B cell (primary cell): Measurements from ENCODE around the gene RER1. TPM values are rescaled to one million over a fixed set of nuclear protein-coding genes. Genes with fewer than 3 reads are reported as not detected.

Source experiments
- ATAC-seq: fragments of 200-7000 bp; cut with Tn5 transposase; one replicate; pipeline ENCODE4 v1.10.0; 2021; ENCODE audit warnings: low read depth, mild to moderate bottlenecking, moderate number of reproducible peaks, moderate library complexity
- CTCF ChIA-PET: fragments of 350-600 bp; sonication (Branson Sonifier 250); formaldehyde crosslinking; loops from one replicate; lab custom pipeline; 2021; ENCODE audit warnings: antibody characterized with exemption, inconsistent platforms; lab: Charles Lee
- POLR2A ChIA-PET: fragments of 350-600 bp; sonication (Branson Sonifier 250); formaldehyde crosslinking; loops from one replicate; lab custom pipeline; 2021; ENCODE audit warnings: antibody characterized with exemption; lab: Charles Lee
- DNase-seq: peaks from one replicate; pipeline ENCODE4 v3.0.0; 2013
- H2AFZ ChIP-seq: 2 replicates; pipeline ENCODE4 v1.6.1; 2012; ENCODE audit warnings: mild to moderate bottlenecking, low read depth, low read length; ENCODE audit not compliant: insufficient read depth, poor library complexity, severe bottlenecking
- H3K27ac ChIP-seq, 2 donors: 1 replicate in 1 of 2; 2 replicates in 1 of 2; pipeline ENCODE4 v1.5.1; 2012 to 2013; ENCODE audit warnings: low read length in 2 of 2, mild to moderate bottlenecking in 2 of 2, moderate library complexity in 1 of 2
- H3K27me3 ChIP-seq, 4 experiments: fragments of 200-600 bp in 1 of 4; sonication (generic) in 1 of 4; replicated peaks in 1 of 4; 1 replicate in 2 of 4; 2 replicates in 2 of 4; pipeline versions ENCODE4 v1.6.1 to v1.7.0; 2013 to 2016; ENCODE audit warnings: low read length in 3 of 4, mild to moderate bottlenecking in 2 of 4, mixed read lengths in 1 of 4, moderate library complexity in 1 of 4; ENCODE audit not compliant: insufficient read depth in 4 of 4, control insufficient read depth in 3 of 4; ENCODE audit errors: control extremely low read depth in 1 of 4
- H3K36me3 ChIP-seq, 2 experiments: replicated peaks in 1 of 2; 1 replicate in 1 of 2; 2 replicates in 1 of 2; pipeline versions ENCODE4 v1.6.1 to v1.7.1; 2013; ENCODE audit warnings: low read length in 1 of 2; ENCODE audit not compliant: insufficient read depth in 2 of 2, control insufficient read depth in 1 of 2; ENCODE audit errors: control extremely low read depth in 1 of 2, extremely low read depth in 1 of 2
- H3K4me1 ChIP-seq, 2 donors: fragments of 200-600 bp in 1 of 2; sonication (generic) in 1 of 2; 1 replicate in 1 of 2; 2 replicates in 1 of 2; pipeline versions ENCODE4 v1.5.1 to v1.6.1; 2013 to 2017; ENCODE audit warnings: low read length in 2 of 2; ENCODE audit not compliant: control insufficient read depth in 2 of 2, insufficient read depth in 2 of 2
- H3K4me2 ChIP-seq: replicated peaks from 2 replicates; pipeline ENCODE3; 2012; ENCODE audit warnings: mild to moderate bottlenecking, low read depth, low read length; ENCODE audit not compliant: poor library complexity, severe bottlenecking
- H3K4me3 ChIP-seq, 5 experiments: fragments of 200-600 bp in 1 of 5; sonication (generic) in 1 of 5; 1 replicate in 3 of 5; 2 replicates in 2 of 5; pipeline versions ENCODE4 v1.5.1 to v1.7.0; 2011 to 2016; ENCODE audit warnings: low read length in 4 of 5, mild to moderate bottlenecking in 4 of 5, low read depth in 2 of 5, control low read depth in 1 of 5, moderate library complexity in 1 of 5; ENCODE audit not compliant: insufficient read depth in 1 of 5; ENCODE audit errors: control extremely low read depth in 1 of 5, extremely low read depth in 1 of 5
- H3K79me2 ChIP-seq: fragments of 200-600 bp; sonication (generic); one replicate; pipeline ENCODE4 v1.6.0; 2016; ENCODE audit warnings: low read length; ENCODE audit not compliant: control insufficient read depth, insufficient read depth
- H3K9ac ChIP-seq: fragments of 200-600 bp; sonication (generic); 2 replicates; pipeline ENCODE4 v1.6.1; 2017; ENCODE audit warnings: mild to moderate bottlenecking, low read length, moderate library complexity
- H3K9me3 ChIP-seq, 3 donors: one replicate each; pipeline versions ENCODE4 v1.6.1 to v1.7.1; 2013; ENCODE audit warnings: low read length in 2 of 3; ENCODE audit not compliant: control insufficient read depth in 2 of 3, insufficient read depth in 1 of 3; ENCODE audit errors: control extremely low read depth in 1 of 3
- H4K20me1 ChIP-seq: 2 replicates; pipeline ENCODE4 v1.6.0; 2012; ENCODE audit warnings: mild to moderate bottlenecking, low read length; ENCODE audit not compliant: insufficient read depth, control insufficient read depth, poor library complexity, severe bottlenecking
- H3K27ac Mint-ChIP-seq: one replicate; pipeline ENCODE4 v1.8.0; 2021; ENCODE audit warnings: mixed read lengths
- H3K27me3 Mint-ChIP-seq: one replicate; pipeline ENCODE4 v1.8.0; 2021; ENCODE audit warnings: mixed read lengths
- H3K4me1 Mint-ChIP-seq: one replicate; pipeline ENCODE4 v1.8.0; 2021; ENCODE audit warnings: mixed read lengths
- H3K4me3 Mint-ChIP-seq: one replicate; pipeline ENCODE4 v1.8.0; 2021; ENCODE audit warnings: mixed read lengths
- H3K9me3 Mint-ChIP-seq: one replicate; pipeline ENCODE4 v1.8.0; 2022; ENCODE audit warnings: mixed read lengths; ENCODE audit not compliant: insufficient read depth
- CTCF ChIP-seq: fragments of 200-600 bp; IDR thresholded peaks from one replicate; pipeline ENCODE4 v1.8.0; 2022; ENCODE audit warnings: antibody characterized with exemption, mild to moderate bottlenecking
- EZH2 ChIP-seq: IDR thresholded peaks from 2 replicates; pipeline ENCODE4 v1.6.1; 2012; ENCODE audit warnings: borderline replicate concordance, low read depth, mild to moderate bottlenecking, moderate library complexity, low read length; ENCODE audit not compliant: insufficient read depth, poor library complexity, severe bottlenecking
- WGBS: methylation state at CpG from one replicate; pipeline ENCODE4 v1.1.5; 2013; ENCODE audit warnings: missing lambda C conversion rate; ENCODE audit not compliant: insufficient coverage; 5-methylcytosine and 5-hydroxymethylcytosine counted together
- intact Hi-C: fragments of 100-400 bp; cut with micrococcal nuclease; formaldehyde crosslinking; loops from one replicate; pipeline ENCODE4 v1.10.0; 2022
- polyA plus RNA-seq: library from polyadenylated mRNA; depleted of rRNA; stranded (reverse); fragments of >200 nt; gene quantifications from 2 replicates; pipeline ENCODE4 v1.2.3, GENCODE V29; 2012
- total RNA-seq, 2 donors: library from RNA; stranded (reverse); fragments of 120-200 nt in 1 of 2; gene quantifications; 1 replicate in 1 of 2; 2 replicates in 1 of 2; pipeline versions ENCODE4 v1.2.3 to v1.2.4, GENCODE V29; 2013 to 2022

The RER1 gene
- total and polyA plus RNA-seq, 2 donors (not counting 1 experiment from before 2014, with no cell fraction given): 78.5 to 118 TPM

- 98% methylated on average over 14 of the region's 19 CpGs for WGBS
- H3K4me2 ChIP-seq: no peak overlapping the region
- H3K9me3 Mint-ChIP-seq: no peaks in the 10 kb centered on the region
- peaks cover 63% of the 10 kb centered on the region for H4K20me1 ChIP-seq
- H3K4me1 Mint-ChIP-seq: peaks cover 3% of the 10 kb centered on the region
- TF ChIP-seq EZH2 (no peak), CTCF (no peak)
- no peak overlapping the region for H3K27ac ChIP-seq
- no peaks in the 10 kb centered on the region for H3K9me3 ChIP-seq
- H2AFZ ChIP-seq: no peak overlapping the region
- H3K79me2 ChIP-seq: peaks cover 39% of the 10 kb centered on the region
- no peaks in the 10 kb centered on the region for H3K27me3 ChIP-seq
- H3K4me3 Mint-ChIP-seq: no peak overlapping the region
- H3K4me3 ChIP-seq: no peak overlapping the region
- H3K4me1 ChIP-seq: no peaks in the 10 kb centered on the region
- ATAC-seq (no peak), DNase-seq (no peak)
- no peak overlapping the region for H3K9ac ChIP-seq
- no peak overlapping the region for H3K27ac Mint-ChIP-seq
- H3K27me3 Mint-ChIP-seq: no peaks in the 10 kb centered on the region
- CTCF ChIA-PET: no interaction called here
- POLR2A ChIA-PET: no interaction called here
- intact Hi-C loops: no loop called here
- H3K36me3 ChIP-seq: peaks cover 0 to 80% of the 10 kb centered on the region in 2 experiments
Measured at GRCh38 chr1:2403273-2403672, 11.6 kb downstream of the RER1 start.

- intact Hi-C loops: no loop called here
- POLR2A ChIA-PET: no interaction called here
Measured at GRCh38 chr1:2404142-2404889, 12.7 kb downstream of the RER1 start.

More at GRCh38 chr1:2404142-2404889, 12.7 kb downstream of the RER1 start:
- Histone ChIP-seq H3K4me2 (no peak overlapping the region), H3K4me3 (no peak overlapping the region), H4K20me1 (peaks cover 58% of the 10 kb centered on the region), H3K9ac (no peak overlapping the region), H3K9me3 (no peaks in the 10 kb centered on the region), H3K27ac (no peak overlapping the region), H3K4me1 (no peaks in the 10 kb centered on the region), H2AFZ (no peak overlapping the region), H3K27me3 (no peaks in the 10 kb centered on the region), H3K36me3 (peaks cover 0 to 75% of the 10 kb centered on the region in 2 experiments), H3K79me2 (peaks cover 29% of the 10 kb centered on the region)
- DNase-seq: no peak
- Mint-ChIP-seq H3K27me3 (no peaks in the 10 kb centered on the region), H3K9me3 (no peaks in the 10 kb centered on the region), H3K4me1 (peaks cover under 1% of the 10 kb centered on the region), H3K4me3 (no peak overlapping the region), H3K27ac (no peak overlapping the region)
- no peak for ATAC-seq
- 97% methylated on average over 29 of the region's 29 CpGs for WGBS
- CTCF ChIA-PET: no interaction called here
- TF ChIP-seq CTCF: no peak
- no peak for TF ChIP-seq EZH2
